ENCODE measurements around the gene CACNB3. TPM values are rescaled to one million over a fixed set of nuclear protein-coding genes. Genes with fewer than 3 reads are reported as not detected.

Gene CACNB3
- total and polyA plus RNA-seq, 9 of the 15 experiments (the other 6 are each of a cell fraction or from before 2014, with no cell fraction given) = 0.24 to 2.0 (median 1.5) TPM

GRCh38 chr12:48815126-48816110 is 2.9 kb upstream of the CACNB3 start (continued):
- TF ChIP-seq ZBTB43 (CRISPR knock-in tag; IDR thresholded peaks at IDR 0.05) (no peak), ETV1 (tag; conservative IDR thresholded peaks at IDR 0.05; ENCODE audit: low read depth) (peak; percentile 27; the same call in 1 of the 2 replicates), ELF4 (CRISPR knock-in tag; IDR thresholded peaks at IDR 0.05) (peak; percentile 98), TAF1 (IDR thresholded peaks at IDR 0.05; ENCODE audit: control insufficient read depth, extremely low read depth, insufficient read depth, low read length, severe bottlenecking) (peak; percentile 38), CXXC5 (CRISPR knock-in tag; IDR thresholded peaks at IDR 0.05) (peak; percentile 68), MBD2 (IDR thresholded peaks at IDR 0.05; ENCODE audit: borderline replicate concordance, low read depth) (0 out of 2 replicates have a peak, but pooled peaks have one; percentile 31), FIP1L1 (IDR thresholded peaks at IDR 0.05; ENCODE audit: low read depth, low read length, poor library complexity, severe bottlenecking) (no peak), GABPA (tag; conservative IDR thresholded peaks at IDR 0.05; ENCODE audit: low read depth) (peak; percentile 70), TRIM24 (IDR thresholded peaks at IDR 0.05) (peak in 1 of 2 experiments; percentile 29; a peak in 1 of 4 replicates), ZNF644 (tag; IDR thresholded peaks at IDR 0.05; ENCODE audit: low read depth) (no peak), MECOM (CRISPR knock-in tag; IDR thresholded peaks at IDR 0.05) (0 out of 2 replicates have a peak, but pooled peaks have one; percentile 36), HDAC2 (IDR thresholded peaks at IDR 0.05) (0 out of 2 replicates have a peak, but pooled peaks have one; percentile 41), SMARCE1 (IDR thresholded peaks at IDR 0.05) (peak; percentile 67; the same call in 1 of the 2 replicates), EP400 (IDR thresholded peaks at IDR 0.05) (peak; percentile 19; the same call in 1 of the 2 replicates), VEZF1 (CRISPR knock-in tag; IDR thresholded peaks at IDR 0.05) (peak; percentile 32; the same call in 1 of the 2 replicates), TOE1 (IDR thresholded peaks at IDR 0.05; ENCODE audit: borderline replicate concordance) (peak; percentile 54; the same call in 1 of the 2 replicates), TOE1 (CRISPR knock-in tag; IDR thresholded peaks at IDR 0.05; ENCODE audit: borderline replicate concordance, low read depth) (no peak), CLOCK (CRISPR knock-in tag; IDR thresholded peaks at IDR 0.05; ENCODE audit: borderline replicate concordance) (no peak), SIN3A (IDR thresholded peaks at IDR 0.05; ENCODE audit: borderline replicate concordance in 2 of 2, control insufficient read depth in 1 of 2, low read depth in 2 of 2, low read length in 2 of 2) (peak in 1 of 2 experiments; percentile 91; a peak in 1 of 4 replicates)
